GM20431 (cell line): ENCODE measurements around the gene GRHL1.

Experiments used
- in situ Hi-C: fragments of 300-500 bp; cut with MseI, MboI; formaldehyde crosslinking; loops from one replicate; pipeline ENCODE4 v1.15.0; 2020; ENCODE audit warnings: low sequenced_read_pairs; ENCODE audit not compliant: unreplicated experiment

GRHL1 gene

DNA sequence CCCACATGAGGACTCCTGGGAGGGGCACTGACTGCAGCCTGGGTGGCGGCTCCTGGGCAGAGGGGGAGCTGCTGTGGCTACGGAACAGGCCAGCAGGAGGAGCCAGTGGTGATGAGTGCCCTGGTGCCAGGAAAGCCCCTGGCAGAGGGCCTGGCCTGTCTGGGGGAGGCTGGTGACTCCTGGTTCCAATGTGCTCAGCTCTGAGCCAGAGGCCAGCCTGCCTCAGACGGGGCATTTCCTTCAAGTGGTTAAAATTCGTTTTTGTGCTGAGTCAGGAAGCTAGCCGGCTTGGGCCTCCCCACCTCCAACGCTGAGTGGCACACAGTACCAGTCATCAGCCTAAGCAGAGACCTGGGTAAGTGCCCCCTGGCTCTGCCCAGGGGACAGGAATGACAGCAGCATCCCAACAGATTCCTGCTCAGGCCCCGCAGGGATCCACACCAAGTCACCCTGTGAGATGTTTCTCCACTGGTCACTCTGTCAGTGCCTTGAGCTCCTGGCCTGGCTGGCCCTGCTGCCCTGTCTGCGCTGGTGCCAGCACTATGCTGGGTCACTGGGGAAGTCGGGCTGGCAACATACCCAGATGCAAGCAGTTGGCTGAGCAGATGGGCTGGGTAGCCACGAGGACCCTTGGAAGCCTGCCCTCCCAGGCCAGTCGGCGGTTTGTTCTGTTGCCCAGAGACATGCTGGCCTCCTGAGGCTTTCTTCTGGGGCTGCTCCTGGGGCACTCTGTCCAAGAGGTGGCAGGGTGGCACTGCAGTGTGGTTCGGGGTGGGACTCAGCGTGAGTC, 84.8 kb downstream of the GRHL1 start:
- in situ Hi-C loops, result no loop called here

DNA sequence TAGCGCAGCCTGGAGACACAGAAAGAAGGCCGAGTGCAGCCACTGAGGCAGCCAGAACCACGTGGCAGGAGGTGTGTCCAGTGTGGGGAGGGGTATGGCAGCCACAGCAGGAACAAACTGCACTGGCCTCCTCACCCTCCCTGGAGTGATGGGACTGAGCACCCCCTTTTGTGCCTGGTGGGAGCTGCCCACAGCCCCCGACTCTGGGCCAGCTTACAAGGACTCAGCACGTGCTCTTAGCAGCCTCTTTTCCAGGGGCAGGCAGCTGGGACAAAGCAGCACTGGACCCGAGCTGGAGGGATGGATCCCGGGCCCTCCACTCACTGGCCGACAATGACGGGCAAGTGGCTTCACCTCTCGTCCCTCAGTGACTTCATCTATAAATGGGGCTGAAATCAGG, 86.6 kb downstream of the GRHL1 start:
- in situ Hi-C loops, result no loop called here

DNA sequence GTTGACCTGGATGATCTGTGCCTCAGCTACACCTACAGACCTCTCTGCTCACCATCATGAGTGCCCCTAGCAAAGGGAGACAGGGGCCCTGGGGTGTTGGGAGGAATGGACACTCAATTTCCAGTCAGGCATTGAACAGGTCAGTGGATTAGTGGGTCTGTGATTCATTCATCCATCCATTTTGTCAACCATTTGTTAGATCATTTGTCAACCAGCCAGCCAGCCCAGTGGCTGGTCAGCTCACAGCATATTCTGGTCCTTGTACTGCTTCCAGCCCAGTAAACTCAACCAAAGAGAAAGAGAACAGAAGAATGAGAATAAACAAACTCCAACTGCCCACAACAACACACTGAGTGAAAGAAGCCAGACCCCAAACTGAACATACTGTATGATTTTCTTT, 87.2 kb downstream of the GRHL1 start:
- in situ Hi-C loops, result no loop called here

DNA sequence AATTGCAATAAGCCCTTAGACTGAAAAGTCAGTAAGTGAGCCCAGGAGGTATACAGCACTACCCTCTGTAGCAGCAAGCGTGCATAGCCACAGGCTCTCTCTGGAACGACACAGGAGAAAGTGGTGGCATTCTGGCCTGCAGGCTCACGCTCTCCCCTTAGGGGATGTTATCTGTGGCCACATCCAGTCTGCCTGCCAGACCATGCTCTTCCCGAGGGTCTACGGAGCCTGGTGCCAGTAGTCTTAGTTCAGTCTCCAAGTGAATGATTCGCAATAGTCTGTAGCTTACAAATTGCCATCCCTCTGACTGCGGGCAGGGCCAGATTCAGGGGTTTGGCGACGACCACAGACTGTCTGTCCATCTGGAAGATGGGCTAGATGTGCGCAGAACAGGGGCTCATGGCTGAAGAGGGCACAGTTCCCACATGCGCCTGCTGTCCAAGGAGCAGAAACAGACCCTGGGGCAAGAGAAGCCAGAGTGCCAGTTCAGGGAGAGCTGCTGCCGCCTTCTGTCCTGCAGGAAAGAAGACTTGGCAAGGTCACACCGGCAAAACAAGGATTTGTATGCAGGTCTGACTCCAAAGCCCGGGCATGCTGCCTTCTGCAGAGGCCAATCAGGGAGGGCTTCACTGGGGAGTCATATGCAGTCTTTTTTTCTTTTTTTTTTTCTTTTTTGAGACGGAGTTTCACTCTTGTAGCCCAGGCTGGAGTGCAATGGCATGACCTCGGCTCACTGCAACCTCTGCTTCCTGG, 88.3 kb downstream of the GRHL1 start:
- in situ Hi-C loops, result loop anchor here (10.0 kb wide), 1 partner anchor 225 kb away; no protein-coding TSS in a partner anchor

DNA sequence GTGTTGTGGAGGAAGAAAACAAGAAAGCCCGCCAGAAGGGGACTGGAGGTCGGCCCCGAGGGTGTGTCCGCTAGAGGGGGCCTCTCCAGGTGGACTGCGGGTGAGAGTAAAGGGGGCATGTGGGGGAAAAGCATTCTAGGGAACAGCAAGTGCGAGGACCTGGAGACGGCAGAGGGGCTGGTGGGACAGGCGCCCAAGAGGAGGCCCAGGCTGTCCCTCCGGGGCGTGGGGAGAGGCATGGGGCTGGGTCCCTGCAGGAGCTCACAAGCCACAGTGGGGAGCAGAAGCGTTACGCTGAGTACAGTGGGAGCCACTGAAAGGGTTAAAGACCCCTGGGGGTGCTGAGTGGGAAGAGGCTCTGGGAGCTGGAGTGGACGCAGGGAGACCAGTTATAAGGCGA, 90.2 kb downstream of the GRHL1 start:
- in situ Hi-C loops, result loop anchor here (10.0 kb wide), 1 partner anchor 227 kb away; no protein-coding TSS in a partner anchor

DNA sequence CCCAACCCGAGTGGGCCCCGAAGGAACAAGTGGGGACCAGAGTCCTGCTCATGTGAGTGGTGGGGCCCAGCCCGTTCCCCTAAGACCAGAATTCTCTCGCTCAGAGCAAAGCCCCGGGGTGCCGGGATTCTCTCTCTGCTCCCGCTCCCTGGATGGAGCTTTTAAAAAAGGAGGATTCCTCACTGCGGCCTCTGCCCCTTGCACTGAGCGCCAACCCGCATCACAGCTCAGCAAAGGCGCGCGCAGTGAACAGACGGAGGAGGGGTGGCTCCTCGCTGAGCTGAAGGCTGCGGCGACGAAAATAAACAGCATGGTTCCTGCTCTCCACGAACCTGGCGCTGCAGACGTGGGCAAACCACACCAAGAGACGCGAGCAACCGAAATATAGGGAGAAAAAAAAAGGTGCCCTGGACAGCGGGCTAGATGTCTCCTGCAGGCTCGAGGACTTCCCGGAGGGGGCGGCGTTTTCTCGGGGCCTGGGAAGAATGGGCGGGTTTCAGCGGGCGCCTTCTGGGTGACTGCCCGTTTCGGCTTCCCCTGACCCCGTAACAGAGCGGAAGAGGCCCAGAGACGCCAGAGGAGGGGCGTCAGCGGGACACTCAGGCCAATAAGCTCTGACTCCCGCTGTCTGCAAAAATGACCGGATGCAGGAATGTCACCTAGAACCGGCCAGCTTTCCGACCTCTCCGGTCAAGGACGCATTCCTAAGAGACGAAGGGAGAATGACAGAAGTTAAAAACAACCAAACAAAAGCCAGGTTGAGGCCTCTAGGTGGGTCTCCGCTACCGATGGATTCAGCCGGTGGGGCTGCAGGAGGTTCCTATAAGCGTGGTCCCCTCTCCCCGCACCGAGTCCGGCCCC, 91.0 kb downstream of the GRHL1 start:
- in situ Hi-C loops, result loop anchor here (10.0 kb wide), 1 partner anchor 228 kb away; no protein-coding TSS in a partner anchor

DNA sequence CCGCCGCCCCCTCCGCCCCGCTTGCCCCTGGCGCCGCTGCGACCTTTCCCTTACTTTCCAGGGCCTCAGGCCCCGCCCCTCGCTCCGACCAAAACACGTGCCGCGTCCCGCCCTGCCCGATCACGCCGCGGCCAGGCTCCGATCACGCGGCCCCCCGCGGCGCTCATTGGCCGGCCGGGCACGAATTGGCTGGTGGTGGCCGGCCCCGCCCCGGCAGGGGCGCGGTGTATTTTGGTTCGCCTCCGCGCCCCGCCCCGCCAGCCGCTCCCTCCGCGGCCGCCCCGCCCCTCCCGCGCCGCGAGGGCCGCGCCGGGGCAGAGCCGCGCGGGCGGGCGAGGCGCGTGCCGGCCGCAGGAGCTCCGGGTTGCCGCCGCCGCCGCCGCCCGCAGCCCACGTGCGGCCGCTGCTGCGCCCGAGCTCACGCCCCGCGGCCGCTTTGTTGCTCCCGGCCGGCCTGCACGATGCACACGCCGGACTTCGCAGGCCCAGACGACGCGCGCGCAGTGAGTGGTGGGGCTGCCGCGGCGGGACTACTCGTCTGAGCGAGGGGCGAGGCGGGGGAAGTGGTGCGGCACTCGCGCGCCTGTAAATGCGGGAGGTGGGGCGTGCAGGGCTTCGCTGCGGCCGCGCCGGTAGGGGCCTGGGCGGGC, 91.9 kb downstream of the GRHL1 start, which contains the start of gene KLF11:
Gene KLF11 (plus strand): TSS at position 295 of the 650 bp plus-strand sequence. CDS start 167 bp downstream, at position 462.
- in situ Hi-C loops, result loop anchor here (10.0 kb wide), 1 partner anchor 229 kb away; no protein-coding TSS in a partner anchor

DNA sequence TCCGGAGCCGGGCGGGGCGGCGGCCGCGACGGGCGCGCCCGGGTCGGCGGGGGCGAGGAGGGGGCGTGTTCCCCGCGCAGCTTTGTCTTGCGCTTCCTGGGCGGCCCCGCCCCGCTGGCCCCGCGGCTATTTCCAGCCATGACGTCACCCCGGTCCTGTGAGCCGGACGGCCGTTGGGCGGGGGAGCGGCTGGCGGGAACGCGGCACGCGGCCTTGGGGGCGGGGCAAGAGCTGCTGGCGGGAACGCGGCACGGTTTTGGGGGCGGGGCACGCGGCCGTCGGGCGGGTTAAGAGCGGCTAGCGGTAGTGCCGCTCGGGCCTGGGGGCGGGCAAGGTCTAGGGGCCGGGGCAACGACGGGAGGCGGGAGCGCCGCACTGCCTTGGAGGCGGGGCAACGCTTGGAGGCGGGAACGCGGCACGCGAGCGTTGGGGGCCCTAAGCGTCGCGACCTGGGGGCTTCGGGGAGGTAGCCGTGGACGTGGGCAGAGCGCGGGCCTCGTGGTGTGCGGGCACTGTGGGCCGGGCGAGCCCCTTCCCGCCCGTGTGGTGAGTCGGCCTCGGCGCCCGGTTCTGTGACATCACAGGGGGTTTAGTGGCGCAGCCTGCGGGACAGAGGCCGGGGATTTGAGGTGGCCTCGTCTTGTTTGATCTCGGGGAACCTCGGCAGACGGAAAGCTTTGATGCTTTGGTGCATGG, 92.6 kb downstream of the GRHL1 start:
- in situ Hi-C loops, result loop anchor here (10.0 kb wide), 1 partner anchor 229 kb away; no protein-coding TSS in a partner anchor

DNA sequence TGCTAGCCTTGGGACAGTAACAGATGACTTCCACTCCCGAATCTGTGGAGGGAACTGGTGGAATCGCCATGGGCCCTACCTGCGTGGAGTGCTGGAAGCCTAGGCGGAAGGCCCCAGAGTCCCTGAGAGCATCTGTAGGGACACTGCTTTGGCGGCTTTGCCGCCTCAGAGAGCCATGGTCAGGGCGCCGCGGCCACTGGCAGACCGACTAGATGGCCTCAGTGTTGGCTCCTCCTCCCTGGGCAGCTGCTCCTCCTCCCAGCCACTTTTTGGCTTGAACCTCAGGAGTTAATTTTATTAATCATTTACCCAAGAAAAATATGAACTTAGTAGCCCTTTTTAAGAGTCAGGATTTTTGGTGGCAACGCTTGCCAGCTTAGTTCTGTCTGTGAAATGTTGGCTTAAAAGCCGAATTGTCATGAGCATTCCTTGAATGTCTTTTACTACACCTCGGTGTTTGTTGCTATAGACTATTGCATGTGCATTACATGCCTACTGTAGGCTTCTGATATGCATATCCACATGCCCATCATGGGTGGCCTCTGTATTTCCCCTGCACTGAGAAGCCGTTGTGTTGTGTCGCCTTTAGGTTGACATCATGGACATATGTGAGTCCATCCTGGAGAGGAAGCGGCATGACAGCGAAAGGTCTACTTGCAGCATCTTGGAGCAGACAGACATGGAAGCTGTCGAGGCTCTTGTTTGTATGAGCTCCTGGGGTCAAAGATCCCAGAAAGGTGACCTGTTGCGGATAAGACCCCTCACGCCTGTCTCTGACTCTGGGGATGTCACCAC, 94.3 kb downstream of the GRHL1 start:
- in situ Hi-C loops, result loop anchor here (10.0 kb wide), 1 partner anchor 231 kb away; no protein-coding TSS in a partner anchor

DNA sequence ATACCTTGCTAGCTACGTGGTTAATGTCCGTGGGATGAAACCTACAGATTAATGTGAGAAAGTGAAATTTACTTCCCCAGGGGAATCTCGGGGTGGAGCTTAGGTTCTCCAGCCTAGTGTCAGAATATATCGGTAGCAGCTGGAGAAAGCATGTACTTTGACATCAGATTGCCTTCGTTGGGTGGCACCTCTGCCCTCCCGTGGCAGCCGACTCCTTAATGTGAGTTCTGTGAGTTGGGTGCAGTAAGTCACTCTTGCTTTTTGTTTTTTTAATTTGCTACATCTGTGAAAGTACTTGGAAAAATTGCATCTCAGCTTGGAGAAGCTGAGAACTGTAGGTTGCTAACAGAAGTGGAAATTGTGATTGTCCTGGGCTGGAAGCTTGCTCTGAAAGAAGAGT, 95.4 kb downstream of the GRHL1 start:
- in situ Hi-C loops, result loop anchor here (10.0 kb wide), 1 partner anchor 232 kb away; no protein-coding TSS in a partner anchor

DNA sequence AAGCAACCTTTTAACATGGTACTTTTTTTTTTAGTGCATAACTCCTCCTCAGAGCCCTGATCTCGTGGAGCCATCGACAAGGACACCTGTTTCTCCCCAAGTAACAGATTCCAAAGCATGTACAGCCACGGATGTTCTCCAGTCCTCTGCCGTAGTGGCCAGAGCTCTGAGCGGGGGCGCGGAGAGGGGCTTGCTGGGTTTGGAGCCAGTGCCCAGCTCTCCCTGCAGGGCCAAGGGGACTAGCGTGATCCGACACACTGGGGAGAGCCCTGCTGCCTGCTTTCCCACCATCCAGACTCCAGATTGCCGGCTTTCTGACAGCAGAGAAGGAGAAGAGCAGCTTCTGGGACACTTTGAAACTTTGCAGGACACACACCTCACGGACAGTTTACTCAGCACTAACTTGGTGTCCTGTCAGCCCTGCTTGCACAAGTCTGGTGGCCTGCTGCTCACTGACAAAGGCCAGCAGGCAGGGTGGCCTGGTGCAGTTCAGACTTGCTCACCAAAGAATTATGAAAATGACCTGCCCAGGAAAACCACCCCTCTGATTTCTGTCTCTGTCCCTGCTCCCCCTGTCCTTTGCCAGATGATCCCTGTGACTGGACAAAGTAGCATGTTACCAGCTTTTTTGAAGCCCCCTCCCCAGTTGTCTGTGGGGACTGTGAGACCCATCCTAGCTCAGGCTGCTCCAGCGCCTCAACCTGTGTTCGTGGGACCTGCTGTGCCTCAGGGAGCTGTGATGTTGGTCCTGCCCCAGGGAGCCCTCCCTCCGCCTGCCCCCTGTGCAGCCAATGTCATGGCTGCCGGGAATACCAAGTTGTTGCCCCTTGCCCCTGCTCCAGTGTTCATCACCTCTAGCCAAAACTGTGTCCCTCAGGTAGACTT, 96.4 kb downstream of the GRHL1 start:
- in situ Hi-C loops, result loop anchor here (10.0 kb wide), 1 partner anchor 233 kb away; no protein-coding TSS in a partner anchor

DNA sequence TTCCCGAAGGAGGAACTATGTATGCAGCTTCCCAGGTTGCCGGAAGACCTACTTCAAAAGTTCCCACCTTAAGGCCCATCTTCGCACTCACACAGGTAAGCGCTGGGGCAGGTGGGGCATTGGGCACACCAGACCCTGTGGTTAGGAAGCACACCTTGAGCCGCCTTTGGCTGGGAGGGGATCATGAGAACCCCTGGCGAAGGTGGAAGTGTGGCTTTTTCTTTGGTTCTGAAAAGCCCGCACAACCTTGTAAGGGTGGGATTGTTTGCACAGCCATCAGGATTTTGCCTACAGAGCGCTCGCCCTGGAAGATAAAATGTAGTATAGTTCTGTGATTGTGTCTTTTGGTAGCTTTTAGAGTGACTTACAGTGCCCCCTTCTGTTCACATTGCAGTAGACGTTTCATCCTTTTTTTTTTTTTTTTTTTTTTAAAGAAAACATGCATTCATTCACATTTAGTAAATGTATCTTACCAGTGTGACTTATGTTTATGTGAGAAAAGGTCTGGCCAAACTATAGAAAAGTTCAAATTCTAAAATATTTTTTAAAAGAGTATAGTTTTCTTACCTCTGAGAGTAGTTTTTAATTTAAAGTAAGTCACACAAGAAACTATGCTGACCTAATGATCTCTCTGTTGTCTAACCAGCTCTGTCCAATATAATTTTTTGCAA, 97.1 kb downstream of the GRHL1 start:
- in situ Hi-C loops, result loop anchor here (10.0 kb wide), 1 partner anchor 234 kb away; no protein-coding TSS in a partner anchor
